GM19193 (cell line): ENCODE results near the gene CX3CL1.
A peak's percentile ranks its signal among the peaks of the same experiment; 100 is the strongest.

Experiments used
- POLR2A ChIP-seq: IDR thresholded peaks from 4 replicates; pipeline ENCODE4 v1.6.1; 2011; ENCODE audit not compliant: insufficient read depth, insufficient read length; ENCODE audit errors: extremely low read depth

Gene CX3CL1

GRCh38 chr16:57374067-57374534 is 1.8 kb downstream of the CX3CL1 start:
- no peak for TF ChIP-seq POLR2A

GRCh38 chr16:57376313-57376818 is 4.1 kb downstream of the CX3CL1 start:
- TF ChIP-seq POLR2A, result no peak

GRCh38 chr16:57377080-57377841 is 5.0 kb downstream of the CX3CL1 start:
- TF ChIP-seq POLR2A, result peak; percentile 24

GRCh38 chr16:57379579-57379978 is 7.3 kb downstream of the CX3CL1 start:
- TF ChIP-seq POLR2A, result no peak

- no peak for TF ChIP-seq POLR2A
These were observed 8.6 kb downstream of the CX3CL1 start for GRCh38 chr16:57380671-57381462.

- TF ChIP-seq POLR2A, result no peak
These were observed 9.7 kb downstream of the CX3CL1 start for GRCh38 chr16:57381791-57382534.

GRCh38 chr16:57382535-57383275 is 10.4 kb downstream of the CX3CL1 start:
- TF ChIP-seq POLR2A, result no peak

- TF ChIP-seq POLR2A, result no peak
These were observed 11.3 kb downstream of the CX3CL1 start for GRCh38 chr16:57383276-57384247.

- no peak for TF ChIP-seq POLR2A
These were observed 12.2 kb downstream of the CX3CL1 start for GRCh38 chr16:57384248-57385070.

- TF ChIP-seq POLR2A, result no peak
These were observed 12.8 kb downstream of the CX3CL1 start for GRCh38 chr16:57385083-57385482.

- TF ChIP-seq POLR2A, result no peak
These were observed 14.2 kb downstream of the CX3CL1 start for GRCh38 chr16:57386381-57386951.
